Smooth muscle cell of the umbilical artery (primary cell): ENCODE data around the gene TUBB2A. TPM values are rescaled to one million over a fixed set of nuclear protein-coding genes. Genes with fewer than 3 reads are reported as not detected.

Experiments used
- total RNA-seq: library from RNA; depleted of rRNA; stranded (reverse); fragments of >200 nt; gene quantifications from 2 replicates; pipeline ENCODE4 v1.2.3, GENCODE V29; 2014

The TUBB2A gene
- 67.7 and 172 TPM in 2 replicates for total RNA-seq

DNA sequence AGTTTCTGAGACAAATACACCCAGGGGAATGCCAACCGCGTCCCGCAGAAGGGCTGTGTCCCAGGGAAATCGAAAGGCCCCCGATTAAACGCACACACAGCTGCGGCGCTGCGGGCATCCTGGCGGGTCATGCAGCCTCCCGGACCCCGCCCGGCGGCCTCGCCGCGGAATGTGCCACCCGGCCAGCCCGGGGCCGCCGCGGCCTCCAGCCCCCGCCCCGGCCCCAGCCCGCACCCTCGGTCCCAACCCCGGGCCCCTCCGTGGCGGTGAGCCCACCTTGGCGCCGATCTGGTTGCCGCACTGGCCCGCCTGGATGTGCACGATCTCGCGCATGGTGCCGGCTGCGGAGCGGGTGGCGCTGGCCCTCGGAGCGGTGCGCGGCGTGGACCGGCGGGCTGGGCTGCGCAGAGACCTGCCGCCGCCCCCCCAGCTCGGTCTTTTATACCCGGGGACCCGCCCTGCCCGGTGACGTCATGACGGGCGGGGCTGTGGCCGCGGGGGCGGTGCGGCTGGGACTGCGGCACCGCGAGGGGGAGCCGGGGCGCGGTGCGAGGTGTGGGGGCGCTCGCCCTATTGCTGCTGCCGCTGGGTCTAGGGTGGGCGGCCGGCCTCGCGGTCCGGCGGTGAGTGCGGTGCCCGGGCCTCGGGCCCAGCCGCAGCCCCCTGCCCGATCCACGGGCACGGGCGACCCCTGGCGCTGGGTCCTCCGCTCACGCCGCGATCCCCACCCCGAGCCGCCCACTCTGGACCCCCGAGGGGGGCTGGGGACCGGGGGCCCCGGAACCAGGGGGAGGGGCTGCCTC lies at the start of gene TUBB2A:
TSS of gene TUBB2A (minus strand) at position 414 of the 803 bp plus-strand sequence. CDS start at position 333, 81 bp downstream.

DNA sequence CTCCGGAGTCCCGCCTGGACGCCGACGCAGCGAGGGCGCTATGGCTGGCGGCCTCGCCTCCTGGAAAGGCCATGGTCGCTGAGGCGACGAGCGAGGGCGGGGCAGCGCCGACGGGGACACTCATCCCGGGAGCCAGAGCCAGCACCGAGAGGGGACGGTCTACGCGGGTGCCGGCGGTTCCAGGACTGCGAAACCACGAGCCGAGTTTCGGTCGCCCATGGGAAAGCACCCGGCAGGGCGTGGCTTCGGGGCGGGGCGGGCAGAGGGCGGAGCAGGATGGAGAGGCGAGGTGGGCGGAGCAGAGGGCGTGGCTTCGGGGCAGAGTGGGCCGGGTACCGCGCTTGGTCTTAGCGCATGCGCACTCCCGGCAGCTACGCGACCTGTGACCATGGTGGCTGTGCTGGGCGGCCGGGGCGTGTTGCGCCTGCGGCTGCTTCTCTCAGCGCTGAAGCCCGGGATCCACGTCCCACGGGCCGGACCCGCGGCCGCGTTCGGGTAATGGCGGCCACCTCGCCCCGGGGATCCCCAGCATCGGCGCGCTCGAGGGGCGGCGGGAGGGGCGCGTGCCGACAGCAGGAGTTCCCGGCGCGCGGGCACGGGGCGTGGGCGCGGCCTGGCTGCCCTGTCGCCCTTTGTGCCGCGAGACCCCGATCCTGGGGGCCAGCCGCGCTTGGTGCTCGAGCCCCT lies 38.8 kb downstream of the TUBB2A start, which contains the start of gene BPHL:
TSS of gene BPHL (plus strand) at position 359 of the 687 bp plus-strand sequence. CDS start at position 389, 30 bp downstream.

Other genes starting within 250 kb of the TUBB2A start
- 89.5 and 104 TPM in 2 replicates for gene SERPINB6, start 186.0 kb downstream of the TUBB2A start, total RNA-seq
- 20.2 and 26.4 TPM in 2 replicates for gene NQO2, start 157.7 kb downstream of the TUBB2A start, total RNA-seq
- 20.5 and 30.9 TPM in 2 replicates for gene RIPK1, start 89.0 kb downstream of the TUBB2A start, total RNA-seq
- 13.1 and 15.6 TPM in 2 replicates for gene BPHL, start 38.8 kb downstream of the TUBB2A start, total RNA-seq
- 5.6 and 18.3 TPM in 2 replicates for gene TUBB2B, start 70.1 kb upstream of the TUBB2A start, total RNA-seq
- 23.1 and 27.9 TPM in 2 replicates for gene PSMG4, start 101.4 kb upstream of the TUBB2A start, total RNA-seq